ENCODE data around the gene SEMA6D. TPM values are rescaled to one million over a fixed set of nuclear protein-coding genes. Genes with fewer than 3 reads are reported as not detected.

SEMA6D gene
- total and polyA plus RNA-seq, 10 of the 15 experiments (the other 5 are each of a cell fraction or from before 2014, with no cell fraction given), result 0.01 to 0.52 (median 0.09) TPM; not detected in 6

DNA sequence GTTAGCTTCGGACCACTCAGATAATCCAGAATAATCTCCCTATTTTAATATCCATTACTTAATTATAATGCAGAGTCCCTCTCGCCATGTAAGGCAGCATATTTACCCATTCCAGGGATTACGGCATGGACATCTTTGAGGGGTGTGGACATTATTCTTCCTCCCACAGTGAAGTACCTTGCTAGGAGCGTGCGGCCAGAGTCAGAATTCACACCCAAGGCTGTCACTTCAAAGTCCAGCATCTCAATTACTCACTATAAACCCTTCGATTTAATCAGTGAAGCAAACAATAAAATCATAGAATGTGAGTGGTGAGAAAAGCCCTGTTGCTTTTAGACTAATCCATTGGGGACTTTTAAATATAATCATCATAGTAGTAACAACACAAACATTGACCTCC, 11.6 kb downstream of the SEMA6D start:
- H2AFZ ChIP-seq (ENCODE audit: control insufficient read depth, low read depth, low read length), result no peak overlapping the region
- no peaks in the 10 kb centered on the region for H4K20me1 ChIP-seq (ENCODE audit: control insufficient read depth, insufficient read depth)
- TF ChIP-seq, protein P1, sequence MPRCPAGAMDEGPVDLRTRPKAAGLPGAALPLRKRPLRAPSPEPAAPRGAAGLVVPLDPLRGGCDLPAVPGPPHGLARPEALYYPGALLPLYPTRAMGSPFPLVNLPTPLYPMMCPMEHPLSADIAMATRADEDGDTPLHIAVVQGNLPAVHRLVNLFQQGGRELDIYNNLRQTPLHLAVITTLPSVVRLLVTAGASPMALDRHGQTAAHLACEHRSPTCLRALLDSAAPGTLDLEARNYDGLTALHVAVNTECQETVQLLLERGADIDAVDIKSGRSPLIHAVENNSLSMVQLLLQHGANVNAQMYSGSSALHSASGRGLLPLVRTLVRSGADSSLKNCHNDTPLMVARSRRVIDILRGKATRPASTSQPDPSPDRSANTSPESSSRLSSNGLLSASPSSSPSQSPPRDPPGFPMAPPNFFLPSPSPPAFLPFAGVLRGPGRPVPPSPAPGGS (IDR thresholded peaks at IDR 0.05; ENCODE audit: borderline replicate concordance, insufficient read depth, low read depth, low read length, poor library complexity, severe bottlenecking), result no peak
- no peak for TF ChIP-seq ZNF384 (IDR thresholded peaks at IDR 0.05; ENCODE audit: borderline replicate concordance, low read depth, low read length)
- TF ChIP-seq KAT2A (conservative IDR thresholded peaks at IDR 0.05; ENCODE audit: control insufficient read depth, low read depth, low read length), result no peak
- TF ChIP-seq TARDBP (IDR thresholded peaks at IDR 0.05; ENCODE audit: borderline replicate concordance), result no peak
- TF ChIP-seq RFX5 (IDR thresholded peaks at IDR 0.05; ENCODE audit: low read depth, low read length), result no peak
- TF ChIP-seq CEBPB (IDR thresholded peaks at IDR 0.05; ENCODE audit: borderline replicate concordance in 1 of 2, low read depth in 2 of 2, low read length in 2 of 2), result no peak
- no peak for TF ChIP-seq CHD4 (IDR thresholded peaks at IDR 0.05)
- no peak for TF ChIP-seq RB1 (IDR thresholded peaks at IDR 0.05; ENCODE audit: borderline replicate concordance)
- TF ChIP-seq NFIC (IDR thresholded peaks at IDR 0.05; ENCODE audit: low read depth, low read length), result no peak
- TF ChIP-seq, protein P2, sequence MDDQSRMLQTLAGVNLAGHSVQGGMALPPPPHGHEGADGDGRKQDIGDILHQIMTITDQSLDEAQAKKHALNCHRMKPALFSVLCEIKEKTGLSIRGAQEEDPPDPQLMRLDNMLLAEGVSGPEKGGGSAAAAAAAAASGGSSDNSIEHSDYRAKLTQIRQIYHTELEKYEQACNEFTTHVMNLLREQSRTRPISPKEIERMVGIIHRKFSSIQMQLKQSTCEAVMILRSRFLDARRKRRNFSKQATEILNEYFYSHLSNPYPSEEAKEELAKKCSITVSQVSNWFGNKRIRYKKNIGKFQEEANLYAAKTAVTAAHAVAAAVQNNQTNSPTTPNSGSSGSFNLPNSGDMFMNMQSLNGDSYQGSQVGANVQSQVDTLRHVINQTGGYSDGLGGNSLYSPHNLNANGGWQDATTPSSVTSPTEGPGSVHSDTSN (IDR thresholded peaks at IDR 0.05; ENCODE audit: insufficient replicate concordance, low read depth, low read length), result no peak
- TF ChIP-seq, protein P3, sequence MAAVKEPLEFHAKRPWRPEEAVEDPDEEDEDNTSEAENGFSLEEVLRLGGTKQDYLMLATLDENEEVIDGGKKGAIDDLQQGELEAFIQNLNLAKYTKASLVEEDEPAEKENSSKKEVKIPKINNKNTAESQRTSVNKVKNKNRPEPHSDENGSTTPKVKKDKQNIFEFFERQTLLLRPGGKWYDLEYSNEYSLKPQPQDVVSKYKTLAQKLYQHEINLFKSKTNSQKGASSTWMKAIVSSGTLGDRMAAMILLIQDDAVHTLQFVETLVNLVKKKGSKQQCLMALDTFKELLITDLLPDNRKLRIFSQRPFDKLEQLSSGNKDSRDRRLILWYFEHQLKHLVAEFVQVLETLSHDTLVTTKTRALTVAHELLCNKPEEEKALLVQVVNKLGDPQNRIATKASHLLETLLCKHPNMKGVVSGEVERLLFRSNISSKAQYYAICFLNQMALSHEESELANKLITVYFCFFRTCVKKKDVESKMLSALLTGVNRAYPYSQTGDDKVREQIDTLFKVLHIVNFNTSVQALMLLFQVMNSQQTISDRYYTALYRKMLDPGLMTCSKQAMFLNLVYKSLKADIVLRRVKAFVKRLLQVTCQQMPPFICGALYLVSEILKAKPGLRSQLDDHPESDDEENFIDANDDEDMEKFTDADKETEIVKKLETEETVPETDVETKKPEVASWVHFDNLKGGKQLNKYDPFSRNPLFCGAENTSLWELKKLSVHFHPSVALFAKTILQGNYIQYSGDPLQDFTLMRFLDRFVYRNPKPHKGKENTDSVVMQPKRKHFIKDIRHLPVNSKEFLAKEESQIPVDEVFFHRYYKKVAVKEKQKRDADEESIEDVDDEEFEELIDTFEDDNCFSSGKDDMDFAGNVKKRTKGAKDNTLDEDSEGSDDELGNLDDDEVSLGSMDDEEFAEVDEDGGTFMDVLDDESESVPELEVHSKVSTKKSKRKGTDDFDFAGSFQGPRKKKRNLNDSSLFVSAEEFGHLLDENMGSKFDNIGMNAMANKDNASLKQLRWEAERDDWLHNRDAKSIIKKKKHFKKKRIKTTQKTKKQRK (IDR thresholded peaks at IDR 0.05; ENCODE audit: low read depth, low read length), result no peak
- TF ChIP-seq SPI1 (IDR thresholded peaks at IDR 0.05; ENCODE audit: borderline replicate concordance, insufficient read depth, low read depth, low read length), result no peak
- TF ChIP-seq, protein P4, sequence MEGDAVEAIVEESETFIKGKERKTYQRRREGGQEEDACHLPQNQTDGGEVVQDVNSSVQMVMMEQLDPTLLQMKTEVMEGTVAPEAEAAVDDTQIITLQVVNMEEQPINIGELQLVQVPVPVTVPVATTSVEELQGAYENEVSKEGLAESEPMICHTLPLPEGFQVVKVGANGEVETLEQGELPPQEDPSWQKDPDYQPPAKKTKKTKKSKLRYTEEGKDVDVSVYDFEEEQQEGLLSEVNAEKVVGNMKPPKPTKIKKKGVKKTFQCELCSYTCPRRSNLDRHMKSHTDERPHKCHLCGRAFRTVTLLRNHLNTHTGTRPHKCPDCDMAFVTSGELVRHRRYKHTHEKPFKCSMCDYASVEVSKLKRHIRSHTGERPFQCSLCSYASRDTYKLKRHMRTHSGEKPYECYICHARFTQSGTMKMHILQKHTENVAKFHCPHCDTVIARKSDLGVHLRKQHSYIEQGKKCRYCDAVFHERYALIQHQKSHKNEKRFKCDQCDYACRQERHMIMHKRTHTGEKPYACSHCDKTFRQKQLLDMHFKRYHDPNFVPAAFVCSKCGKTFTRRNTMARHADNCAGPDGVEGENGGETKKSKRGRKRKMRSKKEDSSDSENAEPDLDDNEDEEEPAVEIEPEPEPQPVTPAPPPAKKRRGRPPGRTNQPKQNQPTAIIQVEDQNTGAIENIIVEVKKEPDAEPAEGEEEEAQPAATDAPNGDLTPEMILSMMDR (IDR thresholded peaks at IDR 0.05 in 2 of 3, conservative IDR thresholded peaks at IDR 0.05 in 1 of 3; ENCODE audit: control insufficient read depth in 2 of 3, extremely low read depth in 1 of 3, insufficient read depth in 1 of 3, low read depth in 3 of 3, low read length in 3 of 3), result no peak
- no peak for TF ChIP-seq EED (IDR thresholded peaks at IDR 0.05; ENCODE audit: low read depth)
- TF ChIP-seq SUZ12 (IDR thresholded peaks at IDR 0.05; ENCODE audit: unreplicated experiment), result no peak
- TF ChIP-seq NFYA (IDR thresholded peaks at IDR 0.05; ENCODE audit: borderline replicate concordance, low read depth, low read length), result no peak
- in situ Hi-C loops (cut with MboI) (no loop called here), intact Hi-C loops (cut with micrococcal nuclease; ENCODE audit: unreplicated experiment) (no loop called here)
- H3K27ac ChIP-seq (ENCODE audit: control insufficient read depth, insufficient read depth), result no peak overlapping the region
- no peaks in the 10 kb centered on the region for H3K36me3 ChIP-seq (ENCODE audit: control insufficient read depth in 2 of 2, insufficient read depth in 2 of 2, low read length in 1 of 2)
- ChIA-PET POLR2A (no interaction called here), CTCF (interaction anchor here (1.5 kb wide), 1 partner anchor 17 kb away, joined by 3 read pairs; no protein-coding TSS in a partner anchor), SMC1A (ENCODE audit: uncharacterized antibody, unreplicated experiment) (no interaction called here), RAD21 (ENCODE audit: unreplicated experiment) (no interaction called here)
- H3K9me3 ChIP-seq (replicated peaks; ENCODE audit: control insufficient read depth, insufficient read depth, low read length), result no peaks in the 10 kb centered on the region
- no peak for FAIRE-seq
- WGBS (ENCODE audit: insufficient coverage, insufficient replicate concordance, low lambda C conversion rate, missing lambda C conversion rate), result 30% methylated on average over 6 of the region's 6 CpGs
- no peak for ATAC-seq
- no peak overlapping the region for H3K4me2 ChIP-seq (ENCODE audit: control insufficient read depth, insufficient read depth)
- no peak overlapping the region for H3K4me3 ChIP-seq
- no peaks in the 10 kb centered on the region for H3K79me2 ChIP-seq (ENCODE audit: control insufficient read depth, insufficient read depth, low read length)
- no TSS peak for BruUV-seq (replicated peaks)
- no peaks in the 10 kb centered on the region for H3K27me3 ChIP-seq (replicated peaks in 1 of 2; ENCODE audit: control insufficient read depth in 2 of 2, insufficient read depth in 2 of 2, low read length in 1 of 2)
- H3K9ac ChIP-seq (ENCODE audit: control insufficient read depth, insufficient read depth, low read length), result no peak overlapping the region
- H3K4me1 ChIP-seq (ENCODE audit: control insufficient read depth, insufficient read depth, low read length), result no peaks in the 10 kb centered on the region
- no peak for DNase-seq (ENCODE audit: low read depth, low spot score)
